HG03196 (cell line): ENCODE data around the gene ZFYVE28.
"Not testable (repeated sequence)": the region's sequence is repeated elsewhere in the genome, so short reads cannot be mapped to it uniquely, and the experiment has no call there.

Source experiments
- ATAC-seq: cut with Tn5 transposase; IDR thresholded peaks from one replicate; pipeline ENCODE4 v1.9.1; 2021; ENCODE audit not compliant: unreplicated experiment

ZFYVE28 gene

DNA sequence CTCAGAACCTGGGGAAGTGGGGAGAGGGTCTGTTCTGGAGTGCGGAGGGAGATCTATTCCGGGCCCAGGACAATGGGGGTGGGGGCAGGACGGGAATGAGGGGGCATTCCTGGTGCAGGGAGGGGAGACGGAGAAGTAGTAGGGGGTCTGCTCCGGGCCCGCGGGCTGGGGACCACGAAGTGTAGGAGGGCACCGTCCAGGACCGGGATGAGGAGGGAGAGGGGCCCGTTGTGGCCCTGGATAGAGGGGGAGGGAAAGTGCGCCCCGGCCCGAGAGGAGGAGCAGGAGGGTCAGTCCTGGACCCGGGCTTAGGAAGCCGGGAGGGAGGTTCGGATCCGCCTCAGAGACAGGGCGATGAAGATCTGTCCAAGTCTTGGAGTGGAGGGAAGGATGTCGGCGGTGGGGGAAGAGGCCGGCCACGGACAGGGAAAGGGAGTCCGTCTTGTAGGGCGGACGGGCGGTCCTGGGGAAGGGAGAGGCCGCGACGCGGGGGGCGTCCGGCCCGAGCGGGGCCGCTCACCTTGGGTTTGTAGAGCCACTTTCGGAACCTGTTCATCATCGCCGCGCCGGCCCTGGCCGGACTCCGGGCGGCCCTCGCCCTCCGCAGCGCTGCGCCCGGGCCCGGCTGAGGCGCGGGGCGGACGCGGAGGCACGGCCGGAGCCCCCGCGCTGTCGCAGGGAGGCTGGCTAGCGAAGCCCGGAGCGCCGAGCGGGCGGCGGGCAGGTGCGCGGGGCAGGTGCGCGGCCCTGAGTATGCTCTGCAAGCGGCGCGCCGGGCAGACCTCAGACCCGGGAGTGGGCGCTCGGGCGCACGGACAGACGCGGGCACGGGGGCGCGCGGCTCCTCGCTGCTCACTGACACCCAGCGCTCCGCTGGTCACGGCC lies at the start of gene ZFYVE28:
Gene ZFYVE28 (minus strand): TSS at position 881 of the 885 bp plus-strand sequence. CDS start 322 bp downstream, at position 559.
- no peak for ATAC-seq

DNA sequence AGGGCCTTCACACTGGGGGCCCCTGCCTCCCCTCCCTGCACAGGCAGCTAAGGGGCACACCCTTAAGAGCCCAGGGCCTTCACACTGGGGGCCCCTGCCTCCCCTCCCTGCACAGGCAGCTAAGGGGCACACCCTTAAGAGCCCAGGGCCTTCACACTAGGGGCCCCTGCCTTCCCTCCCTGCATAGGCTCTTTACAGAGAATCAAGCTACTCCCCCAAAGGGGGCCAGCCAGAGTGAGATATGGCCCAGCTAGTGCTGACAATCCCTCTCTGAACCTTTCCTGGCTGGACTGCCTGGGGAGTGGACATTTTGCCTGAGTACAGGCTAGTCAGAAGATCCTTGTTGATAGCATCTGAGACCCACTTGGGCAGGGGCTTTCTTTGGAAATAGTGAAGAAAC lies 47.1 kb upstream of the ZFYVE28 start:
- not testable (repeated sequence) for ATAC-seq

DNA sequence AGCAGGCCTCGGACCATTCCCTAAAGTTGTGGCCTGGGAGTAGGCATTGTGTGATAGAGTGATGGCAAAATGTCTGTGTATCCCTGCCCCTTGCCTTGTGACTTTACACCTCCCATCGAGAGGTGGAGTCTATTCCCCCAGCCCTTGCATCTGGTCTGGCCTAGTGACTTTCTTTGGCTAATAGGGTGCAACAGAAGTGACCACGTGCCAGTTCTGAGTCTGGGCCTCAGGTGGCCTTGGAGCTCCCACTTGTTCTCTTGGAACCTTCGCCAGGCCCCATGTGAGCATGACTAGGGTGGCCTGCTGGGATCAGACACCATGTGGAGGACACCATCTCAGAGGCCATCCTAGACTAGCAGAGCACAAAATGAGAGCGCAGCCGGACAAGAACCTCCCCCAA lies 46.6 kb upstream of the ZFYVE28 start:
- no peak for ATAC-seq

DNA sequence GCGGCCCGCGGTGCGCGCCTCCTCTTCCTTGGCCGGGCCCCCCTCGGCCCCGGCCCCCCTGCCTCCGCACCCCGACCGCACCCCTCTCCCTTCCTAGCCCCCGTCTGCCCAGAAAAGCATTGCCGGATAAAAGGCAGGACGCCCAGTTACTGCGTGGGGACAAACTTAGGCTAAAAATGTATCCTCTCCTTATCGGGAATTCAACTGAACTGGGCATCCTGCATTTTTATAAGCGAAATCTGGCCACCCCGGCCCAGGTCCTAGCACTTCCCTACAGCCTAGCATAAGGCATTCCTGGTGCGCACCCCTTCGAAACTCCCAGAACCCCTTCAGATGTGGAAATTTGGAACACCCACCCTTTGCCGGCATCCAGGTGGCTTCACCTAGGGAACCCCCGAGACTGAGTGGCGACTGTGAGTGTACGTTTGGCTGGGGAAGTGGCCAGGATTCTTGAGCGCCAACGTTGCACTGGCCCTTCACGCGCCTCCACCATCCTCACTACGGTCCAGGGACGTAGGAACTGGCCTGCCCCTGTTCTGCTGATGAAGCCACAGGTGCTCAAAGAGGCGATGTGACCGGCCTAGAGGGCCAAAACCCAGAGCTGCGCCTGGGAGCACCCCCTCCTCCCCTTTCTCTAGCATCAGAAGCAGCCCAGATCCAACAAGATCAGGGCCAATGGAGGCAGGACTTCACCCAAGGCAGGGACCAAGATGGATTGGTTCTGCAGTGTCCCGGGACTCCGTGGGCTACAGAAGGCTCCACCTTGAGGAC lies 44.7 kb upstream of the ZFYVE28 start:
- ATAC-seq: no peak

DNA sequence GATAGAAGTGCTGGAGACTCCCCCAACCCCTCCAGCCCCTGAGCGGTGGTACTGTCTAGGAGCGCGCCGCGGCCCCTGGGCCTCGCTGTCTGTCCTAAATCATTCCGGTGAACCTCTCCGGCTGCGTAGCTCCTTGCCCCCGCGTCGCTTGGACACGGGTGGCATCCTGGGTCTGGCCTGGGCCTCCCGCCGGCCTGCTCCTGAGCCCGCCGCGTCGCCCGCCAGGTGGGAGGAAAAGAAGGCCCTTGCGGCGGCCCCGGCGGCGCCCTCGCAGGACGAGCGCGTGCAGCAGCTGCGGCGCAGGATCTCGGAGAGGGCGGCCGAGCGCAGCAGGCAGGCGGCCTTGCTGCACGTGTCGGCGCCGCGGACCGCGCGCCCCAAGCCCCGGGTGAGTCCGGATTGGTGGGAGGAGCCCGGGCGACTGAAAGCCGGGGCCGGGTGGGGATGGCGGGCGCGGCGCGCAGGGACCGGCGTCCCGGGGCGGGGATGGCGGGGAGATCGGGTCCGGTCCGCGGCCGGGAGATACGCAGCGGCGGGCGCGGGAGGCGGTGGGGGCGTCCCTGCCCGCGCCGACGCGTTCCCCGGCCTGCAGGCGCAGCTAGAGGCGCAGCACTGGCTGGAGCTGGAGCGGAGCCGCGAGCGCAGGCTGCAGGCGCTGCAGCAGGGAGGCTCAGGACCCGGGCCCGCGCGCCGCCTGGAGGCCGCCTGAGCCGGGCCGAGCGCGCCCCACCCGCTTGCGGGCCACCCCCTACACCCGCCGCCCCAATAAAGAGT lies 44.0 kb upstream of the ZFYVE28 start:
- ATAC-seq: peak; percentile 66

DNA sequence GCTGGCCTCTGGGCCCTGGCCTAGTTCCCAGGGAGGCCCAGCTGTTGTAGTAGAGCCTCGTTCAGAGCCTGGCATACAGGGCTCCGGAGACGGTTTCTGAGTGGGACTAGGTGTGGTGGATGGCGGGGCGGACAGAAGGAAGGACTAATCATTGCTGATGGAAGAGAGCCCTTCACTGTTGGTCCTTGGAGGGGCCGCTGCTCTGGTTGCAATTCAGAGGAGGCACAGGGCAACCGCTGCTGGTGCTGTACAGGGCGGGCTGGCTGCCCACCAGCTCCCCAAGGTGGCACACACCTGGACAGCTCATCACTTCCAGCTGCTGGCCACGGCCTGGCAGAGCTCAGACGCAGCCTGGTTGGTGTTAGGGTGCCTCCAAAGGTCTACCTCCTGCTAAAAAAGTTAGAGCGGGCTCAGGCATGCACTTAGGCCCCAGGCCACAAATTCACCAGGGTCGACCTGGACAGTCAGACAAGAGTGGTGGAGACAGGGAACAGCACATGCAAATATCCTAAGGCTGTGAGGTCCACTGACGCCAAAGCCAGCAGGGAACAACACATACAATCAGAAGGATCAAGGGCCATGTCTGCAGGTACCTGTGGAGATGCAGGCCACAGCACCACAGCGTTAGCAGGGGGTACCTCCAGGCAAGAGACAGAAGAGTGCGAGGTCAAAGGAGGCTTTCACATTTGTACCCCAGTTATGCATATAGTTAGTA lies 43.0 kb upstream of the ZFYVE28 start:
- no peak for ATAC-seq

DNA sequence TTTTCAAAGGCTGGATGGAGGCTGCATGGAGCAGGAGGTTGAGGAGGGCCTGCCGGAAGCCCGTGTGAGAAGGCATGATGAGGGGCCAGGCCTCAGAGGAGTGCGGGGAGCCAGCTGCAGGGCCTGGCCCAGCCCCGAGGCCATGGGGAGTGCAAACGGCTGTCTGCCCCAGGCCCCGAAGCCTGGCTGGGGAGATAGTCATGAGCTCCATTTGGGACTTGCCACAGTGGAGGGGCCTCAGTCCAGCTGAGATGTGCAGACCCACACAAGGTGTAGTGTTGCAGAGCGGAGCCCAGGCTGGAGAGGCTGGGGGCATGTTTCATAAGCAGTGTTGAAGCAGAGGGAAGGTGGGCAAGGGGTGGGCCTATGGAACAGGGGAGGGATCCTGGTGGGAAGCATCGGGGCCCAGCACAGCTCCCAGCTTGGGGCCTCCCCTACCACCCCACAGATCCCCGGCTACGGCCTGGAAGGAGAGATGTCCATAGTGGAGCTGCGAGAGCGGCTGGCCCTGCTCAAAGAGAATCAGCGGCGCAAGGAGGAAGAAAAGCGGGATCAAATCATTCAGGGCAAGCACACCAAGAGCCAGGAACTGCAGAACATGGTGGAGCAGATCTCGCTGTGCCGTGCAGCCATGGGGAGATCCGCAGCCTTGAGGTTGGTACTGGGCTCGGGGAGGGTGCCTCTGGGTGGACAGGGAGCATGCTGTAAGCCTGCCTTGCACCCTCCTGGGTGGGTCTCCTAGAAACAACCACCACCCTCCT lies 41.3 kb upstream of the ZFYVE28 start:
- no peak for ATAC-seq

DNA sequence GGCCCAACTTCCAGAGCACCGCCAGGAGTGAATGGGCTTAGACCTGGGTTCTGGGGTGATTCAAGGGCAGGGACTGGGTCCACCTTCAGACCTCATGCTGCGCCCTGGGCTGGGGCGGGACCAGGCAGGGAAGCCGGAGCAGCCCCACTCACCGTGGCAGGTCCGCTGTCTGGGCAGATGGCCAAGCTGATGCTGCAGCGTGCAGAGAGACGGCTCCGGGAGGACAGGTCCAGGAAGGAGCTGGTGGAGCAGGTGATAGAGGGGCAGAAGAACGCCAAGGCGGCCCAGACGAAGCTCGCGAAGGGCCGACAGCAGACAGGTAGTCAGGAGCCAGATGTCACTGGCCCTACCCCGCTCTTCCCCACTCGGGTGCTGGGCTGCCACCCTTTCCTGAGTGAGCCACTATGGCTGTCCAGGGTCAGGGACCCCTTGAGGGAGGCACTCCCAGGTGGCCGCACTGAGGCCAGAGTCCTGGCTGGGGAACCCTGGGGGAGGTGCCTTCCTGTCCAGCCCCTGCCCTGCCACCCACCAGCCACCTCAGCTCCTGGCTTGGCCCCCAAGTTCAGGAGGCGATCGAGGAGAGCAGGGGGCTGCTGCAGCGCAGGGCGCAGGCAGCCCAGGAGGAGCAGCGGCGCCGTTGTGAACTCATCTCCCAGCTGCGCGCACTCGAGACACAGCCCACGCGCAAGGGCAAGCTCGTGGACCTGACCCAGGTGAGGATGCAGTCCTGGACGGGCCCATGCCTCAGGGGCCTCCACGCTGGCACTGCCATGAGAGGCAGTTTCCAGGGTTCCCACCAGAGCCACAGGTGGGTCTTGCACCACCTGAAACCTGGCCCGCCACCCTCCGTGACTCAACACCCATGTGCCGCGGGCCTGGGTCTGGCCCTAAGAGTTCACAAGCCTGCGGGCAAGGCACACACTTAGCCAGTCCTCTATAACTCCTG lies 40.4 kb upstream of the ZFYVE28 start:
- no peak for ATAC-seq

DNA sequence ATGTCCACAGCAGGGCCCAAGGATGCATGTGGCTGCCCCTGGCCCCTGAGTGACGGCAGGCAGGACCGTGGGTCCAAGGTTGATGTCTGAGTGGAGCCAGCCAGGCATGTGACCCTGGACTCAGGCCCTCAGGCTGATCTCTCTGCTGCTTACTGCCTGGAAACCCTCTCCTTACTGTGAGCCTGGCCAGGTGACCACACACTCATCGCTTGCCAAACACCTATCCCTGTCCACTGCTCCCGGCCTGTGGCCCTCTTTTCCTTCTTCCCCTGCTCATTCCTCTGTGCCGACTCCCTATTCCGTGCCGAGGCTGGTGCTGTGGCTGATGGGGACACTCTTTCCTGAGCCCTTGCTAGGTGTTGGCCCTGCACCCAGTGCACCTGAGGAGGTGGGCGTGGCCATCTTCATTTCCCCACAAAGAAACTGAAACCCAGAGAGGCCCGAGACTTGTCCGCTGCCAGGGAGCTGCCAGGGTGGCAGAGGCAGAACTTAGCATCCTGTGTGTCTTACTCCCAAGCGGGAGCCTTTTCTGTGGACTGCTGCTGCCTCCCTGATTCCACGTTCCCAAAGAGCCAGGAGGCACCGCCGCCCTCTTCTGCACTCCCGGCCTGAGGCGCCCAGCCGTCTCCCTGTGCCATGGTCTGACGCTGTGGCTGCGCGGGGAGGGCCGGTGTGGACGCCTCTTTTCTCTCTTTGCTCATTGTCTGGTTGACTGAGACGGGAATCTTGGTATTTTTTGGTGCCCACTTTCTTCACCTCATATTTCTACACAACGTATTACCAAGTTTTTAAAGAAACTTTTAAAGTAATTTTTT lies 39.2 kb upstream of the ZFYVE28 start:
- ATAC-seq: no peak

DNA sequence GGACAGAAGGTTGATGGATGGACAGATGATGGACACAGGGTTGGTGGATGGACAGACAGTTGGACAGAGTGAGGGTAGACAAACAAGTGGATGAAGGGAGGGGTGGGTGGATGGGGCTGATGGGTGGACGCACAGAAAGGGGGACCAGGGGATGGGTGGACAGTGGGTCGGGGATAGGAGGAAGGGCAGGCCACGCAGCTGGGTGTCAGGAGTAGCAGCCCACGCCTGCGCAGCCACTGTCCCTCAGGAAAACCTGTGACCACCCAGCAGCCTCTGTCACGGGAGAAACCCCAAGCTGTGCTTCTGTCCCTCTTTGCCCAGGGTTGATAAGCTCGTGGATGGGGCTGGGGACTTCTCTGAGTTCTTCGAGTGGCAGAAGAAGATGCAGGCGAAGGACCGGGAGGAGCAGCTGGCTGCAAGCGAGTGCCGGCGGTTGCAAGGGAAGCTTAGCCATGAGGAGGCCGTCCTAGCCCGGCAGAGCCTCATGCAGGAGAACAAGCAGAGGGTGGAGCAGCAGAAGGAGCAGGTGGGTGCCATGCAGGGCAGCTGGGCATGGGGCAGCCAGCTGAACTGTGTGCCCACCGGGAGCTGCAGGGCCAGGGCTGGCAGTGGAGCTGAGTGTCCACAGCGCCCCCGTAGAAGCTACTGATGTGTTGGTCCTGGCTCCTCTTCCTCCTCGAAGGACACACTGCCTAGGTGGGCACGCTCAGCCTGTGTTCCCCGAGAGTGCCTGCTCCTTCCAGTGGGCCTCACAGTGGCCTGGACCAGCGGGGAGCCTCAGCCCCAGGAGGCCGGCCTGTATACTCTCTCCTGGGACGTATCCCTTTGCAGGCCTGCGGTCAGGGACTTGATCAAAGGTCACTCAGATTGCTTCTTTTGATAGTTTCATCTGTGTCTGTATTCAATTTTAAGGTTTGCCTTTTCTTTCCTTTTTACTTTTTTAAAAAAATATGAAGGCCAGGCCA lies 33.7 kb upstream of the ZFYVE28 start:
- no peak for ATAC-seq

DNA sequence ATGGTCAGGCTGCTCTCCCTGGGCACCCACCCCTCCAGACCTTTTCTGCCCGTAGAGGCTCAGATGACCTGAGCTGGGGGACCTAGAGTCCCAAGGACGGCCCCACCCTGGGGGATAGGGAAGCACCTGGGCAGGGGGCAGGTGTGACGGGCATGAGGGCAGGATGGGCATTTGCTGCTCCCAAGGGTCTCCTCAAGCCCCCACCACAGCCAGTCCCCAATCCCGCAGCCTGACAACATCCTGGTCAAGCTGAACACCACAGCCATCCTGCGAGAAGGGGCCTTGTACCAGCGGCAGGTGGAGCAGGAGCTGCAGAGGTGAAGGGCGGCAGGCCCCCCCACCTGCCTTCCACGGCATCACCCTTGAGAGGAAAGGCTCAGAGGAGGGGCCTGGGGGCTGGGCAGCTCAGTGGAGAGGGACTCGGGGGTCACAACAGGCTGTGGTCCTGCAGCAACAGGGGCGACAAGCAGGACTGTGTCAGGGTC lies 32.6 kb upstream of the ZFYVE28 start:
- ATAC-seq: no peak

DNA sequence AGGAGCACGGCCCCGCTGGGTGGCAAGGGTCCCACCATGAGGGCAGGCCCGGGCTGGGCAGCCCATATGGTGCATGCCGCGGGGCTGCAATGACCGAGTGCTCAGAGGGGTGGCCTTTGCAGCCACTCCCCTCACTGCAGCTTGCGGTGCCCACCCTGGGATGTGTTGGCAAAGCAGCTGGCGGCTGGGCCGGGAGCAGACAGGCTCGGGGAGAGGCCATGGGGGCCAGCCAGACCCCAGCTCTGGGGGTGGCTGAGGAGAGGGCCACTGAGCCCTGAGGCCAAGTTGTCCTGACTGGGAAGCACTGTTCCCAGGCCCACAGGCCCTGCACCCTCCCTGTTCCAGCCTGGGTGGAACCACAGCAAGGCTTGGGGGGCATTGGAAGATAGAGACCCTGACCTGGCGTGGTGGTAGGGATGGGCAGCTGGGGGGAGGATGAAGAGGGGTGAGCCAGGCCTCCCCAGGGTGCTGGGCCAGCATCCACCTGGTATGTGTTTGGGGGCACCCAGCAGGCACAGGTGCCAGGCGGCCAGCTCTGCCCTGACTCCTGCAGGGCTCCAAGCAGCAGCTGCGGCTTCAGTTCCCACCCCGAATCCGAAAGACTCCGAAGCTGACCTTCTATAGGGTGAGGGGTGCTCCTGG lies 32.1 kb upstream of the ZFYVE28 start:
- no peak for ATAC-seq

DNA sequence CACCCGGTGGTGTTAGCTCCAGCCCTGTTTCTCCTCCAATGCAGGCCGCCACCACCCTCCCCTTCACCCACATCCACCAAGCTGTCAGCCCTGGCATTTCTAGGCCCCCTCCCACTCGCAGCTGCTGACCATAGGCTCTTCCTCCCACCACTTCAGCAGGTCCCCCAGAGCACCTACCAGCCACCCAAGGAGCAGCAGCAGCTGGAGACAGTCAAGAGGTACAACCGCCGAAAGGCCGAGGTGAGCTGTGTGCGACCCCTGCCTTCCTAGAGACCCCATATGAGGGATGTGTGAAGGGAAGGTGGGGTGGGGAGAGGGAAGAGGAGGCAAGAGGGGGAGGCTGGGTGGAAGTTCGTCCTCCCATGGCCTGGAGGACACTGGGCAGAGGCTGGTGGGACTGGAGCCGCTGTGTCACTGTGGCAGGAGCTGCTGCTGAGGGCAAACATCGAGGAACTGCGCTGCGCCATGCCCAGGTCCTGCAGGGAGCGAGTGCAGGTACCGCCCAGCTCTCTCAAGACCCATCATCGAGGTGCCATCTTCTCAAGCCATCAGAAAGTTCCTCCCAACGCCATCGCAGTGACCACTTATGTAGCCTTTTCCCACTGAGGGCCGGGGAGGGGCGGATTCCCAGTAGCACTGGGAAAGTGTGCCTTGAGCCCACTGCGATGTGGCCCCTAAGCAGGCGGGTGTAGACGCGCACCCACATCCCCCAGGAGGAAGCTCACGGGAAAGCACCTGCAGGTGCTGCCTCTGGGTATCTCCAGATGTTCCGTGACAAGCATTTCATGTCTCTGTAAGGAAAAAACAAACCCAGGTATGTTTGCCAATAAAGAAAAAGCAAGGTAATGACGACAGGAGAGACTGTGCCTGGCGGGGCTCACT lies 31.3 kb upstream of the ZFYVE28 start:
- no peak for ATAC-seq

DNA sequence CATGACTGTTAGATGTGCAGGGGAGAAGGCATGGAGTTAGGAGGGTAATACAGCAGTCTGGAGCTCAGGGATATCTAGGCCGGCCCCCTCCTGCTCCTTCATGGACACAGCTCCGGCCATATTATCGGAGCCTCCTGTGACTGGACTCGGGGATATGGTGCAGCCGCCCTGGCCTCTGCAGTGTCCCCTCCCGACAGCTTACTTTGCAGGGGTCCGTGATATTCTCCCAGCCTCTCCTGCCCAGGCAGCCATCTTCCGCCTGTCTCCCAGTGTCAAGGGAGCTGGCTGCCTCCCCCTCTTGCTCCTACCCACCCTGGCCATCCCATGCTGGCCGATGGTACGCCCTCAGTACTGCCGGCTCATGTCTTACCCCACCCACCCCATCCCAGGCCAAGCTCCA lies 30.6 kb upstream of the ZFYVE28 start:
- ATAC-seq: no peak

DNA sequence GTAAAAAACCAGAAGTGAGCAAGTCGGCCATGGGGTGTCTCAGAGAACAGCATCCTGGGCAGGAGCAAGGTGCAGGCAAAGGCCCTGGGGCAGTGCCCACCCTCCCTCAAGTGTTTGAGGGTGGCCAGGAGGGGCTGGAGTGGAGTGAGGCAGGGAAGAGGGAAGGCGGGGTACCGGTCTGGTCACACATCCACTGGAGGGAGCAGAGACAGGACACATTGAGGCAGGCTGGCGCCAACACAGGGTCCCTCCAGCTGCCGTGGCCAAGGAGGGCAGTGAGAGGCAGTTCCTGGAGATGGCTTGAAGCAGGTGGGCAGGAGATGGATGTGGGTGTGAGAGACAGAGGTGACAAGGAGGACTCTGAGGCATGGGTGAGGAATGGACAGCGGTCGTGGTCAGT lies 30.1 kb upstream of the ZFYVE28 start:
- ATAC-seq: no peak
